Measurements from ENCODE around the gene IKZF4. TPM values are rescaled to one million over a fixed set of nuclear protein-coding genes. Genes with fewer than 3 reads are reported as not detected.

IKZF4 gene
- total RNA-seq: 1 to 10 TPM; 4.5 to 7.6 TPM

- Histone ChIP-seq H3K27me3 (replicated peaks; ENCODE audit: insufficient read depth) (no peaks in the 10 kb centered on the region), H3K9me3 (no peaks in the 10 kb centered on the region), H3K36me3 (peaks cover 9% of the 10 kb centered on the region), H3K27ac (peak within 1 kb of the TSS; percentile 43 to 63), H3K4me3 (peak within 1 kb of the TSS; percentile 66), H3K4me1 (ENCODE audit: control insufficient read depth in 1 of 2, low read depth in 2 of 2) (peaks cover 12 to 23% of the 10 kb centered on the region in 2 donors)
- ATAC-seq (ENCODE audit: insufficient number of reproducible peaks, low FRiP score, low read depth) (no peak), DNase-seq (ENCODE audit: low spot score) (no peak)
- no peak for TF ChIP-seq CTCF (IDR thresholded peaks at IDR 0.05)
These were observed at the start of gene IKZF4 for GRCh38 chr12:56020423-56021184. IKZF4 (plus strand) TSS chr12:56021043; CDS start chr12:56021494, 451 bp downstream.

- DNase-seq (ENCODE audit: low spot score) (no peak), ATAC-seq (ENCODE audit: insufficient number of reproducible peaks, low FRiP score, low read depth) (no peak)
- Histone ChIP-seq H3K36me3 (no peaks in the 10 kb centered on the region), H3K27ac (peak overlapping the region; percentile 84 to 92), H3K27me3 (replicated peaks; ENCODE audit: insufficient read depth) (no peaks in the 10 kb centered on the region), H3K4me1 (ENCODE audit: control insufficient read depth in 1 of 2, low read depth in 2 of 2) (peaks cover 23 to 48% of the 10 kb centered on the region in 2 donors), H3K9me3 (no peaks in the 10 kb centered on the region), H3K4me3 (peak overlapping the region; percentile 72)
- no peak for TF ChIP-seq CTCF (IDR thresholded peaks at IDR 0.05)
These were observed 48.8 kb upstream of the IKZF4 start for GRCh38 chr12:55972042-55972441.

GRCh38 chr12:55972456-55972855 is 48.4 kb upstream of the IKZF4 start:
- no peaks in the 10 kb centered on the region for H3K9me3 ChIP-seq
- H3K27me3 ChIP-seq (replicated peaks; ENCODE audit: insufficient read depth): no peaks in the 10 kb centered on the region
- TF ChIP-seq CTCF (IDR thresholded peaks at IDR 0.05): no peak
- ATAC-seq (ENCODE audit: insufficient number of reproducible peaks, low FRiP score, low read depth) (no peak), DNase-seq (ENCODE audit: low spot score) (no peak)
- no peaks in the 10 kb centered on the region for H3K36me3 ChIP-seq
- peak overlapping the region; percentile 84 to 92 for H3K27ac ChIP-seq
- H3K4me3 ChIP-seq: peak overlapping the region; percentile 72
- peaks cover 20 to 48% of the 10 kb centered on the region in 2 donors for H3K4me1 ChIP-seq (ENCODE audit: control insufficient read depth in 1 of 2, low read depth in 2 of 2)

- DNase-seq (ENCODE audit: low spot score) (no peak), ATAC-seq (ENCODE audit: insufficient number of reproducible peaks, low FRiP score, low read depth) (no peak)
- no peaks in the 10 kb centered on the region for H3K36me3 ChIP-seq
- H3K4me3 ChIP-seq: peak overlapping the region; percentile 72
- no peaks in the 10 kb centered on the region for H3K9me3 ChIP-seq
- no peak for TF ChIP-seq CTCF (IDR thresholded peaks at IDR 0.05)
- no peaks in the 10 kb centered on the region for H3K27me3 ChIP-seq (replicated peaks; ENCODE audit: insufficient read depth)
- peaks cover 17 to 45% of the 10 kb centered on the region in 2 donors for H3K4me1 ChIP-seq (ENCODE audit: control insufficient read depth in 1 of 2, low read depth in 2 of 2)
- H3K27ac ChIP-seq: peak overlapping the region; percentile 84 to 92
These were observed 47.8 kb upstream of the IKZF4 start for GRCh38 chr12:55972911-55973598.

- H3K27me3 ChIP-seq (replicated peaks; ENCODE audit: insufficient read depth): no peaks in the 10 kb centered on the region
- TF ChIP-seq CTCF (IDR thresholded peaks at IDR 0.05): no peak
- no peaks in the 10 kb centered on the region for H3K9me3 ChIP-seq
- peak within 1 kb of the TSS; percentile 98 for H3K4me3 ChIP-seq
- ATAC-seq (ENCODE audit: insufficient number of reproducible peaks, low FRiP score, low read depth): peak; percentile 94
- DNase-seq (ENCODE audit: low spot score): peak; percentile 100
- no peaks in the 10 kb centered on the region for H3K36me3 ChIP-seq
- peaks cover 17 to 50% of the 10 kb centered on the region in 2 donors for H3K4me1 ChIP-seq (ENCODE audit: control insufficient read depth in 1 of 2, low read depth in 2 of 2)
- H3K27ac ChIP-seq: peak within 1 kb of the TSS; percentile 97
These were observed 47.1 kb upstream of the IKZF4 start, which contains the start of gene RAB5B for GRCh38 chr12:55973599-55974307. RAB5B (plus strand) TSS chr12:55974078; CDS start chr12:55986961, 12,883 bp downstream.

Measured in thoracic aorta (tissue), 2 donors.